Neural crest cell (in vitro differentiated cells): ENCODE results near the gene PSPN. TPM values are rescaled to one million over a fixed set of nuclear protein-coding genes. Genes with fewer than 3 reads are reported as not detected.
"Not testable (repeated sequence)": the region's sequence is repeated elsewhere in the genome, so short reads cannot be mapped to it uniquely, and the experiment has no call there.

Source experiments
- DNase-seq: peaks from one replicate; pipeline ENCODE4 v3.0.0; 2021; ENCODE audit warnings: low read depth, mixed read lengths, low spot score
- H3K27ac Mint-ChIP-seq: one replicate; pipeline ENCODE4 v1.8.0; 2021; ENCODE audit warnings: mild to moderate bottlenecking, mixed read lengths; ENCODE audit not compliant: unreplicated experiment
- H3K27me3 Mint-ChIP-seq: 2 replicates; pipeline ENCODE4 v1.8.0; 2021; ENCODE audit warnings: low read depth, mild to moderate bottlenecking, mixed read lengths
- H3K36me3 Mint-ChIP-seq: 2 replicates; pipeline ENCODE4 v1.8.0; 2021; ENCODE audit warnings: low read depth, mild to moderate bottlenecking, mixed read lengths
- H3K4me1 Mint-ChIP-seq: 2 replicates; pipeline ENCODE4 v1.8.0; 2021; ENCODE audit warnings: mixed read lengths
- H3K4me3 Mint-ChIP-seq: one replicate; pipeline ENCODE4 v1.8.0; 2021; ENCODE audit warnings: mild to moderate bottlenecking, mixed read lengths
- H3K9me3 Mint-ChIP-seq: 2 replicates; pipeline ENCODE4 v1.8.0; 2021; ENCODE audit warnings: mixed read lengths
- total RNA-seq: library from RNA; stranded (reverse); gene quantifications from 2 replicates; pipeline ENCODE4 v1.2.1, GENCODE V29; 2021
- TF ChIP-seq, protein P1 (sequence below): fragments of 200-600 bp; sonication (generic); conservative IDR thresholded peaks from 2 replicates; pipeline ENCODE4 v1.5.0; 2021; ENCODE audit warnings: antibody characterized with exemption, mild to moderate bottlenecking

PSPN gene
- total RNA-seq, 1 donor from 2014 or later, result 4.4 TPM

DNA sequence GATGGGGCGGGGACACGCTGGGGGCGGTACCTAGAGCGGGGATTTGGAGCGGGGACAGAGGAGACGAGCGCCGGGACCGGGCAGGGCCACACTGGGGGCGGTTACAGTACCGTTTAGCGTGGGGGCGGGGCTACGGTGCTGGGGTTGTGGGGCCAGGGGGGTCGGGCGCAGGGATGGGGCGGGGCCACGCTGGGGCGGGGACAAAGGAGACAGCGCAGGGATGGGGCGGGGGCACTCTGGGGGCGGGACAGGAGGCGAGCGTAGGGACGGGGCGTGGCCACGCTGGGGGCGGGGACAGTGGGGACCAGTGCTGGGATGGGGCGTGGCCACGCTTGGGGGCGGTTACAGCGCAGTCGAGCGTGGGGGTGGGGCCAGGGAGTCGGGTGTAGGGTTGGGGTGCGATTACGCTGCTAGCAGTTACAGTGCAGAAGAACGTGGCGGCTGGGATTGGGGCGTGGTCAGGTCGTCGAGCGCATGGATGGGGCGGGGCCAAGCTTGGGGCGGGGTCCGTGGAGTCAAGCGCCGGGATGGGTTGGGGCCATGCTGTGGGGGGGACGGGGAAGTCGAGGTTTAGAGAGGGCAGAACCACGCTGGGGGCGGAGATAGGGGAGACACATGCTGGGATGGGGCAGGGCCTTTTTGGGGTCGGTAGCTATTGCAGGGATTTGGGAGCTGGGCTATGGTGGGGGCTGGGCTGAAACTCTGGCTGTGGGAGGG, 2.5 kb downstream of the PSPN start:
- peak overlapping the region; percentile 93 for H3K4me3 Mint-ChIP-seq
- peaks cover 4% of the 10 kb centered on the region for H3K27me3 Mint-ChIP-seq
- peaks cover 16% of the 10 kb centered on the region for H3K4me1 Mint-ChIP-seq
- no peaks in the 10 kb centered on the region for H3K36me3 Mint-ChIP-seq
- H3K9me3 Mint-ChIP-seq, result no peaks in the 10 kb centered on the region
- H3K27ac Mint-ChIP-seq, result peak overlapping the region; percentile 95
- peak; percentile 98 for DNase-seq
- TF ChIP-seq, protein P1, sequence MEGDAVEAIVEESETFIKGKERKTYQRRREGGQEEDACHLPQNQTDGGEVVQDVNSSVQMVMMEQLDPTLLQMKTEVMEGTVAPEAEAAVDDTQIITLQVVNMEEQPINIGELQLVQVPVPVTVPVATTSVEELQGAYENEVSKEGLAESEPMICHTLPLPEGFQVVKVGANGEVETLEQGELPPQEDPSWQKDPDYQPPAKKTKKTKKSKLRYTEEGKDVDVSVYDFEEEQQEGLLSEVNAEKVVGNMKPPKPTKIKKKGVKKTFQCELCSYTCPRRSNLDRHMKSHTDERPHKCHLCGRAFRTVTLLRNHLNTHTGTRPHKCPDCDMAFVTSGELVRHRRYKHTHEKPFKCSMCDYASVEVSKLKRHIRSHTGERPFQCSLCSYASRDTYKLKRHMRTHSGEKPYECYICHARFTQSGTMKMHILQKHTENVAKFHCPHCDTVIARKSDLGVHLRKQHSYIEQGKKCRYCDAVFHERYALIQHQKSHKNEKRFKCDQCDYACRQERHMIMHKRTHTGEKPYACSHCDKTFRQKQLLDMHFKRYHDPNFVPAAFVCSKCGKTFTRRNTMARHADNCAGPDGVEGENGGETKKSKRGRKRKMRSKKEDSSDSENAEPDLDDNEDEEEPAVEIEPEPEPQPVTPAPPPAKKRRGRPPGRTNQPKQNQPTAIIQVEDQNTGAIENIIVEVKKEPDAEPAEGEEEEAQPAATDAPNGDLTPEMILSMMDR, result no peak

DNA sequence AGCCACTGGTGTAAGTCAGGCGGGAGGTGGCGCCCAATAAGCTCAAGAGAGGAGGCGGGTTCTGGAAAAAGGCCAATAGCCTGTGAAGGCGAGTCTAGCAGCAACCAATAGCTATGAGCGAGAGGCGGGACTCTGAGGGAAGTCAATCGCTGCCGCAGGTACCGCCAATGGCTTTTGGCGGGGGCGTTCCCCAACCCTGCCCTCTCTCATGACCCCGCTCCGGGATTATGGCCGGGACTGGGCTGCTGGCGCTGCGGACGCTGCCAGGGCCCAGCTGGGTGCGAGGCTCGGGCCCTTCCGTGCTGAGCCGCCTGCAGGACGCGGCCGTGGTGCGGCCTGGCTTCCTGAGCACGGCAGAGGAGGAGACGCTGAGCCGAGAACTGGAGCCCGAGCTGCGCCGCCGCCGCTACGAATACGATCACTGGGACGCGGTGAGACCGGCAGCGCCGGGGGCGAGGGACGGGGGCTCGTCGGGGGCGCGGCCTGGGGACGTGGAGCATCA, 3.1 kb downstream of the PSPN start, which contains the start of gene ALKBH7:
Gene ALKBH7, plus strand, starts transcription at position 201 of the 502 bp plus-strand sequence. Its CDS starts 27 bp downstream, at position 228.
- TF ChIP-seq, protein P1, result no peak
- Mint-ChIP-seq H3K27me3 (peaks cover 4% of the 10 kb centered on the region), H3K4me1 (peaks cover 16% of the 10 kb centered on the region), H3K9me3 (no peaks in the 10 kb centered on the region), H3K27ac (peak within 1 kb of the TSS; percentile 95), H3K36me3 (no peaks in the 10 kb centered on the region), H3K4me3 (peak within 1 kb of the TSS; percentile 93)
- peak; percentile 89 for DNase-seq

DNA sequence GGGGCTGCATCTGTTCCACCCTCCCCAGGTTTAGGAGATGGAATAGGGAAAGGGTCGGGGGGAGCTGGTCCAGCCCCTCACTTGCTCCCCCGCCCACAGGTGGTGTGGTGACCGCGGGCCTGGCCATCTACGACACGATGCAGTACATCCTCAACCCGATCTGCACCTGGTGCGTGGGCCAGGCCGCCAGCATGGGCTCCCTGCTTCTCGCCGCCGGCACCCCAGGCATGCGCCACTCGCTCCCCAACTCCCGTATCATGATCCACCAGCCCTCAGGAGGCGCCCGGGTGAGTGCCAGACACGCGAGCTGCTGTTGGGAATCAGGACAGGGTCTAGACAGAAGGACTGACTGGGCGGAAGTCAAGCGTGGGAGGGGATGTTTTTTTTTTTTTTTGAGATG, 11.4 kb downstream of the PSPN start:
- DNase-seq, result no peak
- Mint-ChIP-seq H3K27ac (no peak overlapping the region), H3K27me3 (no peaks in the 10 kb centered on the region), H3K4me1 (peaks cover 7% of the 10 kb centered on the region), H3K36me3 (peaks cover 4% of the 10 kb centered on the region), H3K4me3 (no peak overlapping the region), H3K9me3 (no peaks in the 10 kb centered on the region)
- TF ChIP-seq, protein P1, result no peak

DNA sequence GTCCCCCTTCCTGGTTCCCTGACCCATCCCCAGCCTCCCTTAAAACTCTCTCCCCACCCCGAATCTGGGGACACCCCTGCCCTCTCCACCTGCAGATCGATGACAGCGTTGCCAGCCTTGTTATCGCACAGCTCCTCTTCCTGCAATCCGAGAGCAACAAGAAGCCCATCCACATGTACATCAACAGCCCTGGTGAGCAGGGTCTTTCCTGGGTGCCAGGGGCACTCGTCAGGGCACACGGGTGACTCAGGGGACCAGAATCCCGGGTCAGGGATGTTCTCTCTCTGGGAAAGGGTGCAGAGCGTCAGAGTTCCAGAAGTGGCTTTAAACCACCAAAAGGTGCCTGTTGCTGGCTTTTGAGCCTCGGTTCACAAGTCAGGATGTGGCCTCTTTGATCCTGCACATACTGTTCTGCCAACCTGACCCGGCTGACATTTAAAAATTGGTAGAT, 13.4 kb downstream of the PSPN start:
- Mint-ChIP-seq H3K4me3 (peak overlapping the region; percentile 93), H3K4me1 (peaks cover 7% of the 10 kb centered on the region), H3K36me3 (peaks cover 4% of the 10 kb centered on the region), H3K27me3 (no peaks in the 10 kb centered on the region), H3K9me3 (no peaks in the 10 kb centered on the region), H3K27ac (peak overlapping the region; percentile 57)
- no peak for DNase-seq
- TF ChIP-seq, protein P1, result no peak

DNA sequence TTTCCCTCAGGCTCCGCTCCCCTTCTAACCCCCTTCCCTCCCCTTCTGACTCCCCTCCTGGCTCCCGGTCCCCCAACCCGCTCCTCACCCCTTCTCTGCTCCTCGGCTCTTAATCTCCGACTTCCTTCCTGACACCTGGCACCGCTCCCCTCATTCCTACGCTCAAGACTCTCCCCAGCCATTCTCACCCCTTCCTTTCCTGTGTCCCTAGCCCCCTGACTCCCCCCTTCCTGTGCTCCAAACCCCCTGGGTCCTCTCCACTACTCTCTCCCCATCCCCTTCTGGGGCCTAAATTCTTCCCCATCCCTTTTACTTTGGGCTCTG, 13.7 kb downstream of the PSPN start:
- Mint-ChIP-seq H3K4me1 (peaks cover 7% of the 10 kb centered on the region), H3K36me3 (peaks cover 4% of the 10 kb centered on the region), H3K4me3 (peak overlapping the region; percentile 93), H3K9me3 (no peaks in the 10 kb centered on the region), H3K27me3 (no peaks in the 10 kb centered on the region), H3K27ac (peak overlapping the region; percentile 78)
- no peak for DNase-seq
- TF ChIP-seq, protein P1, result no peak

DNA sequence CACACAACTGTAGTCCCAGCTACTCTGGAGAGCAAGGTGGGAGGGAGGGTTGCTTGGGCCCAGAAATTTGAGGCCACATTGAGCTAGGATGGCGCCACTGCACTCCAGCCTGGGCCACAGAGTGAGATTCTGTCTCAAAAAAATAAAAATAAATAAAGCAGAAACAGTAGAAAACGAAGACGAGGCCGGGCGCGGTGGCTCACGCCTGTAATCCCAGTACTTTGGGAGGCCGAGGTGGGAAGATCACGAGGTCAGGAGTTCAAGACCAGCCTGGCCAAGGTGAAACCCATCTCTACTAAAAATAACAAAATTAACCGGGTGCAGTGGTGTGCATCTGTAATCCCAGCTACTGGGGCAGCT, 14.9 kb downstream of the PSPN start:
- peak overlapping the region; percentile 72 for H3K4me3 Mint-ChIP-seq
- not testable (repeated sequence) for H3K4me1 Mint-ChIP-seq, H3K27ac Mint-ChIP-seq, H3K9me3 Mint-ChIP-seq, H3K36me3 Mint-ChIP-seq, H3K27me3 Mint-ChIP-seq, DNase-seq

DNA sequence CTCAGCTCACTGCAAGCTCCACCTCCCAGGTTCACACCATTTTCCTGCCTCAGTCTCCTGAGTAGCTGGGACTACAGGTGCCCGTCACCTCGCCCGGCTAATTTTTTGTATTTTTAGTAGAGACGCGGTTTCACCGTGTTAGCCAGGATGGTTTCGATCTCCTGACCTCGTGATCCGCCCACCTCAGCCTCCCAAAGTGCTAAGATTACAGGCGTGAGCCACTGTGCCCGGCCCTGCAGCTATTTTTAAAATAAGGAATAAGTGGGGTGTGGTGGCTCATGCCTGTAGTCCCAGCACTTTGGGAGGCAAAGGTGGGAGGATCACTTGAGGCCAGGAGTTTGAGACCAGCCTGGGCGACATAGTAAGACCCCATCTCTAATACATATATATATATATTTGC, 15.3 kb downstream of the PSPN start:
- not testable (repeated sequence) for DNase-seq, H3K9me3 Mint-ChIP-seq, H3K4me1 Mint-ChIP-seq, H3K27me3 Mint-ChIP-seq, H3K36me3 Mint-ChIP-seq, H3K27ac Mint-ChIP-seq
- H3K4me3 Mint-ChIP-seq, result peak overlapping the region; percentile 72
